CD8-positive, alpha-beta memory T cell (primary cell): ENCODE measurements around the gene VPS13C. TPM values are rescaled to one million over a fixed set of nuclear protein-coding genes. Genes with fewer than 3 reads are reported as not detected.
A peak's percentile ranks its signal among the peaks of the same experiment; 100 is the strongest.

Experiments
- CTCF ChIA-PET: fragments of 350-600 bp; sonication (Branson Sonifier 250); formaldehyde crosslinking; loops from one replicate; lab custom pipeline; 2021; ENCODE audit warnings: antibody characterized with exemption; lab: Charles Lee
- POLR2A ChIA-PET: fragments of 350-600 bp; sonication (Branson Sonifier 250); formaldehyde crosslinking; loops from one replicate; lab custom pipeline; 2021; ENCODE audit warnings: antibody characterized with exemption; lab: Charles Lee
- DNase-seq, 5 donors: peaks; one replicate each; pipeline versions ENCODE4 v3.0.0 to v3.0.0-alpha.2; 2020 to 2022; ENCODE audit warnings: mixed read lengths in 1 of 5
- H3K27ac ChIP-seq: one replicate; pipeline ENCODE4 v1.7.0; 2013; ENCODE audit warnings: low read depth, mild to moderate bottlenecking, low read length, moderate library complexity
- H3K27me3 ChIP-seq: 2 replicates; pipeline ENCODE4 v1.7.0; 2013; ENCODE audit warnings: low read length, mild to moderate bottlenecking; ENCODE audit not compliant: insufficient read depth, poor library complexity, severe bottlenecking
- H3K36me3 ChIP-seq: 2 replicates; pipeline ENCODE4 v1.7.0; 2013; ENCODE audit warnings: mild to moderate bottlenecking, low read length, moderate library complexity; ENCODE audit not compliant: insufficient read depth
- H3K4me1 ChIP-seq: 2 replicates; pipeline ENCODE4 v1.7.0; 2013; ENCODE audit warnings: mild to moderate bottlenecking, low read length, moderate library complexity; ENCODE audit not compliant: insufficient read depth
- H3K4me3 ChIP-seq: 2 replicates; pipeline ENCODE4 v1.7.0; 2013; ENCODE audit warnings: mild to moderate bottlenecking, low read length
- H3K9me3 ChIP-seq: 2 replicates; pipeline ENCODE4 v1.7.0; 2013; ENCODE audit warnings: mild to moderate bottlenecking, low read length
- H3K27ac Mint-ChIP-seq, 8 donors: one replicate each; pipeline ENCODE4 v1.8.0; 2020 to 2021; ENCODE audit warnings: mixed read lengths in 8 of 8, mild to moderate bottlenecking in 6 of 8, inconsistent platforms in 3 of 8, moderate library complexity in 3 of 8
- H3K27me3 Mint-ChIP-seq, 2 donors: one replicate each; pipeline ENCODE4 v1.8.0; 2020 to 2021; ENCODE audit warnings: mixed read lengths in 2 of 2, mild to moderate bottlenecking in 1 of 2, moderate library complexity in 1 of 2
- H3K36me3 Mint-ChIP-seq, 3 donors: one replicate each; pipeline ENCODE4 v1.8.0; 2020 to 2021; ENCODE audit warnings: mixed read lengths in 3 of 3, inconsistent platforms in 1 of 3, mild to moderate bottlenecking in 1 of 3
- H3K4me1 Mint-ChIP-seq, 3 donors: one replicate each; pipeline ENCODE4 v1.8.0; 2020 to 2021; ENCODE audit warnings: mixed read lengths in 3 of 3, inconsistent platforms in 1 of 3, mild to moderate bottlenecking in 1 of 3
- H3K4me3 Mint-ChIP-seq, 7 donors: one replicate each; pipeline ENCODE4 v1.8.0; 2020 to 2021; ENCODE audit warnings: mixed read lengths in 7 of 7, mild to moderate bottlenecking in 6 of 7, moderate library complexity in 4 of 7, inconsistent platforms in 2 of 7
- H3K9me3 Mint-ChIP-seq, 5 donors: one replicate each; pipeline ENCODE4 v1.8.0; 2020 to 2022; ENCODE audit warnings: mixed read lengths in 5 of 5, mild to moderate bottlenecking in 3 of 5, moderate library complexity in 2 of 5, inconsistent platforms in 1 of 5
- polyA plus RNA-seq: library from polyadenylated mRNA; unstranded; fragments of 300-500 nt; fragmentation: Illumina TruSeq; gene quantifications from one replicate; pipeline ENCODE4 v1.2.3, GENCODE V29; 2021
- total RNA-seq, 2 experiments: library from RNA; stranded (reverse); gene quantifications; one replicate each; pipeline ENCODE4 v1.2.3, GENCODE V29; 2021

The VPS13C gene
- total and polyA plus RNA-seq, 3 experiments from 2014 or later, result 15.8 to 42.9 (median 42.5) TPM

DNA sequence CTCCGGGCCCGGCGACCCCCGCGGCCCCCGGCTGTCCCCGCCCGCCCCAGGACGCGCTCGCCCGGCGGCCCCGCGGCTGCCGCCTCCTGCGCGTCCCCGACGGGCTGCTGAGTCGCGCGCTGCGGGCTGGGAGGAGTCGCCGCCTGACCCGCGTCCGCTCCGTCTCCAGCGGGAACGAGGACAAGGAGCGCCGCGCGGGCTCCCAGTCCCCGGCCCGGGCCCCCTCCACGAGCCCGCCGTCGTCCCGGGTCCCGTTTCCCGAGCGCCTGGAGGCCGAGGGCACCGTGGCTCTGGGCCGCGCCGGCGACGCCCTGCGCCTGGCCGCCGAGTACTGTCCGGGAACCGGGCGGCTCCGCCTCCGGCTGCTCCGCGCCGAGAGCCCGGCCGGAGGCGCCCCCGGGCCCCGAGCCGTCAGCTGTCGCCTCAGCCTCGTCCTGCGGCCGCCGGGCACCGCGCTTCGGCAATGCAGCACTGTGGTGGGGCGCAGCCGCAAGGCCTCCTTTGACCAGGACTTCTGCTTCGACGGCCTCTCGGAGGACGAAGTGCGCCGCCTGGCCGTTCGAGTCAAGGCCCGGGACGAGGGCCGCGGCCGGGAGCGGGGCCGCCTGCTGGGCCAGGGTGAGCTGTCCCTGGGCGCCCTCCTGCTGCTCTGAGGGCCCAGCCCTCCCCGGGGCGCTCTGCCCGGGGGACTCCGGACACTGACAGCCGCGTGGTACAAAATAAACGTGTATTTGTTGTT lies 8.0 kb upstream of the VPS13C start:
- Mint-ChIP-seq H3K4me1 (peaks cover 20 to 29% (median 21%) of the 10 kb centered on the region in 3 donors), H3K9me3 (no peaks in the 10 kb centered on the region), H3K4me3 (peak overlapping the region; percentile 80 to 89 (median 86)), H3K27ac (peak overlapping the region in 4 of 8 donors; percentile 41 to 82 (median 71)), H3K27me3 (peaks cover 2 to 20% of the 10 kb centered on the region in 2 donors), H3K36me3 (peaks cover 0 to 4% (median 0%) of the 10 kb centered on the region in 3 donors)
- ChIA-PET CTCF (interaction anchor here (2.6 kb wide), 1 partner anchor 8 kb away, joined by 11 read pairs; the partner anchor contains the start of gene VPS13C), POLR2A (interaction anchor here (1.0 kb wide), 1 partner anchor 8 kb away, joined by 3 read pairs; the partner anchor contains the start of gene VPS13C)
- Histone ChIP-seq H3K4me3 (no peak overlapping the region), H3K27me3 (peaks cover 4% of the 10 kb centered on the region), H3K4me1 (peaks cover 7% of the 10 kb centered on the region), H3K9me3 (no peaks in the 10 kb centered on the region), H3K36me3 (no peaks in the 10 kb centered on the region), H3K27ac (no peak overlapping the region)
- DNase-seq, result peak in 4 of 5 donors; percentile 6 to 49 (median 9)

- Histone ChIP-seq H3K36me3 (no peaks in the 10 kb centered on the region), H3K27ac (no peak overlapping the region), H3K27me3 (peaks cover 4% of the 10 kb centered on the region), H3K9me3 (no peaks in the 10 kb centered on the region), H3K4me1 (peaks cover 7% of the 10 kb centered on the region), H3K4me3 (peak overlapping the region; percentile 55)
- Mint-ChIP-seq H3K4me3 (peak overlapping the region; percentile 84 to 93 (median 91)), H3K27ac (peak overlapping the region in 4 of 8 donors; percentile 45 to 77 (median 62)), H3K9me3 (no peaks in the 10 kb centered on the region), H3K27me3 (peaks cover 2 to 20% of the 10 kb centered on the region in 2 donors), H3K4me1 (peaks cover 20 to 30% (median 21%) of the 10 kb centered on the region in 3 donors), H3K36me3 (peaks cover 0 to 4% (median 0%) of the 10 kb centered on the region in 3 donors)
- POLR2A ChIA-PET, result no interaction called here
- DNase-seq, result peak in 2 of 5 donors; percentile 4 to 6
- CTCF ChIA-PET, result interaction anchor here (1.1 to 1.6 kb wide), 2 partner anchors 10 to 16 kb away, joined by 4 to 5 read pairs; no protein-coding TSS in a partner anchor
These were observed 7.3 kb upstream of the VPS13C start for GRCh38 chr15:62067448-62068044.

- peak; percentile 47 to 75 (median 51) for DNase-seq
- Mint-ChIP-seq H3K4me3 (peak within 1 kb of the TSS; percentile 84 to 93 (median 91)), H3K27me3 (peaks cover 2 to 20% of the 10 kb centered on the region in 2 donors), H3K27ac (peak within 1 kb of the TSS in 5 of 8 donors; percentile 20 to 77 (median 49)), H3K4me1 (peaks cover 24 to 36% (median 24%) of the 10 kb centered on the region in 3 donors), H3K36me3 (peaks cover 0 to 4% (median 0%) of the 10 kb centered on the region in 3 donors), H3K9me3 (no peaks in the 10 kb centered on the region)
- H3K4me3 ChIP-seq, result peak within 1 kb of the TSS; percentile 55
- H3K9me3 ChIP-seq, result no peaks in the 10 kb centered on the region
- CTCF ChIA-PET, result interaction anchor here (1.1 to 1.6 kb wide), 2 partner anchors 10 to 15 kb away, joined by 4 to 5 read pairs; no protein-coding TSS in a partner anchor
- H3K4me1 ChIP-seq, result peaks cover 8% of the 10 kb centered on the region
- H3K27ac ChIP-seq, result no peak within 1 kb of the TSS
- POLR2A ChIA-PET, result no interaction called here
- H3K36me3 ChIP-seq, result no peaks in the 10 kb centered on the region
- peaks cover 4% of the 10 kb centered on the region for H3K27me3 ChIP-seq
These were observed 6.6 kb upstream of the VPS13C start, which contains the start of gene C2CD4A for GRCh38 chr15:62066663-62067447. Gene C2CD4A (plus strand): TSS chr15:62066977. CDS start chr15:62067614, 637 bp downstream.

DNA sequence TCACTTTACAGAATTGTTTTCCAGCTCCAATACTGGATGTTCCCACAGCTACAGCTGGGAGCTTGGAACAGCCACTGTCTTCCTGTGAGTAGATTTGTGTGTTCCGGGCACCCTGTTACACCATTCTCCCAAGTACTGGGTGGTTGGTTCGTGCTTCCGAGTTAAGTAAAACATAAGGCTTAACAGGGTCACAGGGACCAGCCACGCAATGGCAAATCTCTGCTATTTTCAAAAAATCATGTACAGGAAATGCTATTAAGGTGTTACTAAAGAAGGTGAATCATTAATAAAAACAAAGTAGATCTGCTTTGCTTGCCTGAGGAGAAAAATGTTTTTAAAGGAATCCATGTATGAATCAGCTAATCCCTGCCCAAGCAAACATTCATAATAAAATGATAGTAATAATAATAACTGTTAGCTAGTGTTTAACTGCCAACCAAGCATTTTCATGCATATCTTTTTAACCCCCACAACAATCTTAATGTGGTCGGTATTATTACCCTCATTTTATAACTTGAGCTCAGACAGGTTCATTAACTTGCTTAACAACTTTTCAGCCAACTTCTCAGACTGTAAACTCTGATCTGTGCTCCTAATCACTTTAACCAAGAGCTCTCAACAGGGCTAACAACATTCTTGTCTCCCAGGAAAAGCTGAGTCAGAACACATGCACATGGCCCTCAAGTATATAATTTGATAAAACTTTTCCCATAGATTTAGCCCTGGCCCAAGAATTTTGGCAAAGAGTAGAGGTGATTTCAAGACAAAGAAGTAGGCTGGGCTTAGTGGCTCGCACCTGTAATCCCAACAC lies 3.8 kb upstream of the VPS13C start:
- H3K9me3 ChIP-seq, result no peaks in the 10 kb centered on the region
- POLR2A ChIA-PET, result no interaction called here
- CTCF ChIA-PET, result interaction anchor here (4.4 kb wide), 1 partner anchor 10 kb away, joined by 45 read pairs; no protein-coding TSS in a partner anchor
- Mint-ChIP-seq H3K27me3 (peaks cover 2 to 16% of the 10 kb centered on the region in 2 donors), H3K4me1 (peaks cover 33 to 54% (median 43%) of the 10 kb centered on the region in 3 donors), H3K9me3 (no peaks in the 10 kb centered on the region), H3K36me3 (peaks cover 0 to 19% (median 3%) of the 10 kb centered on the region in 3 donors), H3K27ac (peak overlapping the region in 1 of 8 donors; percentile 42), H3K4me3 (peak overlapping the region in 2 of 7 donors; percentile 36 to 42)
- H3K27me3 ChIP-seq, result peaks cover 3% of the 10 kb centered on the region
- H3K4me1 ChIP-seq, result peaks cover 17% of the 10 kb centered on the region
- no peak overlapping the region for H3K27ac ChIP-seq
- no peak for DNase-seq
- no peak overlapping the region for H3K4me3 ChIP-seq
- H3K36me3 ChIP-seq, result no peaks in the 10 kb centered on the region

- Mint-ChIP-seq H3K27me3 (peaks cover 0 to 5% of the 10 kb centered on the region in 2 donors), H3K36me3 (peaks cover 0 to 23% (median 5%) of the 10 kb centered on the region in 3 donors), H3K27ac (peak overlapping the region; percentile 83 to 100 (median 98)), H3K9me3 (no peaks in the 10 kb centered on the region), H3K4me3 (peak overlapping the region; percentile 91 to 99 (median 95)), H3K4me1 (peaks cover 32 to 61% (median 52%) of the 10 kb centered on the region in 3 donors)
- DNase-seq, result no peak
- H3K27ac ChIP-seq, result peak overlapping the region; percentile 94
- H3K4me1 ChIP-seq, result peaks cover 19% of the 10 kb centered on the region
- peak overlapping the region; percentile 95 for H3K4me3 ChIP-seq
- H3K27me3 ChIP-seq, result no peaks in the 10 kb centered on the region
- ChIA-PET CTCF (interaction anchor here (0.6 to 4.4 kb wide), 13 partner anchors 9 to 925 kb away, joined by 3 to 45 read pairs (median 4); no protein-coding TSS in a partner anchor), POLR2A (interaction anchor here (0.5 to 1.4 kb wide), 5 partner anchors 8 to 1216 kb away, joined by 3 to 4 read pairs (median 3); no protein-coding TSS in a partner anchor)
- no peaks in the 10 kb centered on the region for H3K36me3 ChIP-seq
- no peaks in the 10 kb centered on the region for H3K9me3 ChIP-seq
These were observed 641 bp upstream of the VPS13C start for GRCh38 chr15:62060896-62061280.

- peak overlapping the region; percentile 83 to 99 (median 97) for H3K27ac Mint-ChIP-seq
- Histone ChIP-seq H3K27ac (peak overlapping the region; percentile 94), H3K4me3 (peak overlapping the region; percentile 95), H3K4me1 (peaks cover 19% of the 10 kb centered on the region), H3K27me3 (no peaks in the 10 kb centered on the region), H3K36me3 (no peaks in the 10 kb centered on the region), H3K9me3 (no peaks in the 10 kb centered on the region)
- H3K36me3 Mint-ChIP-seq, result peaks cover 0 to 23% (median 5%) of the 10 kb centered on the region in 3 donors
- no peaks in the 10 kb centered on the region for H3K9me3 Mint-ChIP-seq
- ChIA-PET CTCF (interaction anchor here (1.0 to 4.4 kb wide), 11 partner anchors 10 to 213 kb away, joined by 3 to 45 read pairs (median 4); no protein-coding TSS in a partner anchor), POLR2A (interaction anchor here (0.5 kb wide), 1 partner anchor 1460 kb away, joined by 3 read pairs; no protein-coding TSS in a partner anchor)
- H3K27me3 Mint-ChIP-seq, result no peaks in the 10 kb centered on the region
- H3K4me3 Mint-ChIP-seq, result peak overlapping the region; percentile 91 to 99 (median 94)
- DNase-seq, result peak; percentile 46 to 76 (median 61)
- peaks cover 40 to 72% (median 61%) of the 10 kb centered on the region in 3 donors for H3K4me1 Mint-ChIP-seq
These were observed 483 bp downstream of the VPS13C start for GRCh38 chr15:62059816-62060112.
